Measurements from ENCODE around the gene STT3B.

Gene STT3B

DNA sequence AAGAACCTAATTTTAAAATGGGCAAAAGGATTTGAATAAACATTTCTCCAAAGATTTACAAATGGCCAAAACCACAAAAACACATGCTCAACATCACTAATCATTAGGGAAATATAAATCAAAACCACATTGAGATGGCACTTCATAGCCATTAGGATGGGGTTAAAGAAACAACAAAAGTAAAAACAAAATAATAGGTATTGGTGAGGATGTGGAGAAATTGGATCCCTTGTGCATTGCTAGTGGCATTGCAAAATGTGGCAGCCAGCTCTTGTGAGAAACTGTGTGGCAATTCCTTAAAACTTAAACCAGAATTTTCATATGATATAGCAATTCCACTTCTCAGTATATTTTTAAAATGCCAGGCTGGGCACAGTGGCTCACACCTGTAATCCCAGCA is 126.5 kb downstream of the STT3B start:
- no peak for DNase-seq

DNA sequence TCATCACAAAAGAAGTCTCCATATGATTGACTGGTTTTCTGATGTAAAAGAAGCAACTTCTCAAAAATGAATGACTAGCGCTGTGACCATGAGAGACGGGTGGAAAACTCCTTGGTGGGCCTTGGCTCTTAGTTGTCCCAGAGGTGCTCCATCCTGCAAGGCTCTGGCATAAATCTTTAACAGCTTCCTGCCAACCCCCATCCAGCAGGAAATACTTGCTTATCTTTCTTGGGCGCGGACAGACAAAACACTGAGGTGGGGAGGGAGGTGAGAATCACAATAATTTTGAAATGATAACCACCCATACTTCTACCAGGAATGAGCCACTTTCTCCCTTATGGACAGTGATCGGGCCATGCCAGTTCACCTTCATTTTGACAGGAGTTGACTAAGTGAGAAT is 128.6 kb downstream of the STT3B start:
- no peak for DNase-seq

DNA sequence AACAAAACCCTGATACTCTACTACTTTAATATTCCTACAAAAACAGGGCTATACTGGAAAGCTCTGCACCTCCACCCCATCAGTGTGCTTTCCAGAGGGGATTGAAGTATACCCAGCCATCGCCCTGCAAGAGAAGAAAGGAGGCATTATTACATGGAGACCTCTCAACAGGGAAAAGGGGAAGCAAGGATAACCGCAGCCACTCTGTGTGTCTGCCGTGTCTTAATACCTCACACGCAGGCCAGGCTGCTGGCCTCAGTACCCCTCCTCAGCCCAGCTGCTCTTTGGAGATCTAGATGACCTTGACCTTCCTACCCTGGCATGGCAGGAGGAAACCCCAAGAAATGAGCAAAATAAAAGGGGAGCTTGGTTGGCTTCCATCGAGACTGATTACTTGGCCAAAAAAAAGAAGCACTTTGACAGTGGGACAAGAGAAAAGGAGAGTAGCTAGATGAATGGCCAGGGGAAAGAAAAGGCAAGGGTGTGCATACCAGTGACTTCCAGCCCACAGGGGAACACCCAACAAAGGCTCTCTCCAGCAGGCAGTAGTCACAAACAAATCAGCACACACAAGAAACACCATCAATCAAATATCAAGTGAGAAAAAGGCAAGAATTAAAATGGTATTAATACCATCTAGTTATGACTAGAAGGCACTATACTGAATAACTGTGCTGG is 129.4 kb downstream of the STT3B start:
- no peak for DNase-seq

DNA sequence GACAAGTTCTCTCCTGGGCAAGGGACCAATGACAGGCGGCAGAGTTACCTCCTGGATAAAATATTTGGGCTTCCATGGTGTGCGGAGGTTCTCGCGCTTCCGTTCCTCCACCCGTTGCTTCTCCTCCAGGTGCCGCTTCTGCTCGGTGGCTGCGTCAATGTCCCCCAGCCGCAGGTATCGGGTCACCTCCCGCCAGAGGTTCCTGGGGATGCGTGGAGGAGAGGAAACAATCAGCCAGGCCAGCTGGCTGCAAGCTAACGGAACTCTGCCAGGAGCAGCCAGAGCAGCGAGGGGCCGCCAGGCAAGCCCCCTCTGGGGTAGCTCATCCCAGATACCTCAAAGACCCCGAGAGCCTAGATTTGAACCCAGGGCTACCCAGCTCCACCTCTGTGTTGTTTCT is 131.3 kb downstream of the STT3B start:
- no peak for DNase-seq

DNA sequence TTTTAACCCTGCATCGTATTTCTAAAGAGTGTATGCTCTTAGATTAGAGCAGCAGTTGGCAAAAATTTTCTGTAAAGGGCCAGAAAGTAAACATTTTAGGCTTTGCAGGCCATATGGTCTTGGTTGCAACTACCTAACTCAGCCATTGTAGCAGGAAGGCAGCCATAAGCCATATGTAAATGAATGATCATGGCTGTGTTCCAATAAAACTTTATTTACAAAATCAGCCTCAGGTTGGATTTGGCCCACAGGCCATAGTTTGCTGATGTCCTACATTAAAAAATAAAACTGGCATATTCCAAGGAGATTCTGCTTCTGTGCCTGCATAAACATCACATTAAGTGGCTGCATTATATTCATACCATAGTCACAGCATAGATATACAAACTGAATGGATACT is 134.9 kb downstream of the STT3B start:
- no peak for DNase-seq

DNA sequence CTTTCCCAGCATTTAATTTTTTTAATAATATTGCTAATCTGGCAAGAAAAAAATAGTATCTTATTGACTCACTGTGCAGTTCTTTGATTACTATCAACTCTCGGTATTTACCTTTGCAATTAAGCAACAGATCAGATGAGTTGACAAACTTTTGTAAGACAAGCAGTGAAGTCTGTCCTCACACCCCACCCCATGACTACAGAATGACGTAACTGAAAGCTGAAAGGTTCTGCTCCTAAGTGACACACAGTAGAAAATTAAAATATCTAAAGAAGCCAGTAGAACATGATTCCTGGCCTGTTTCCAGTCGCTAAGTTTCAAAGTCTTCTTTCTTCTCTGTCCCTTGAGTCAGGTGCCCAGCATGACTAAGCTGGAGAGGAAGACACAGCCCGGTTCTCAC is 135.5 kb downstream of the STT3B start:
- no peak for DNase-seq

DNA sequence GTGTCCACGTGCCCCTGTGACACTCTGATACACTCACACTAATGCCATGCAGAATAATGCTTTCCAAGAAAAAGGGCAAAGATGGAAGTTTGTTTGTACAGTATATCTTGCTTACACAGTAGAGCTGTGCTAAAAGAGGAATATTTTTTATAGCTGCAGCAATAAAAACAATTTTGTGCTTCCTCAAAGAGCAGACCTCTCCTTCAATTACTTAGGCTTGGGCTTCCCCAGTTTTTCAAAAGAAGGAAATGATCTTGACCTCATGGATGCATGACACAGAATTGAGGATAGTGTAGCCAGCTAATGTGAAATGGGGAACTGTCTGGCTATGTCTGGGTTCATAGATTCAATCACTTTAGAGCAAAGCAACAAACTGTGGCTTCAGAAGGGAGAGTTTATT is 137.4 kb downstream of the STT3B start:
- DNase-seq, result no peak

DNA sequence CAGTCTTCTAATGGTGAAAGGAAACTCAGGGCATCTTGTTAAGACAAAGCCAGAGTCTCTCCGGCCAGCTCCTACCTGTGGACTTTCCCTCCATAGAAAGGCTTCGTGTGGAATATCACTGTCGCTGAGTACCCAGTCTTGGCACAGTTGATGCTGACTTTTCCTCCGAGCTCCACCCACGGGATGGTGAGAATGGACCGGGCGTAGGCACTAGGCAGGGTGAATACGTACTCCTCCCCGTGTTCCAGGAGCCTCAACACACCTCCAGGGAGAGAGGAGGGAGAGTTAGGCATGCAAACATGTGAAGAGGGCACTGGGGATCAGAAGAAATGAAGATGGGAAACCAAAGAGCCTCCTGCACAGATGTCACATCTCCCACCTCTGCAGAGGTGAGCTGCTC is 138.0 kb downstream of the STT3B start:
- no peak for DNase-seq

DNA sequence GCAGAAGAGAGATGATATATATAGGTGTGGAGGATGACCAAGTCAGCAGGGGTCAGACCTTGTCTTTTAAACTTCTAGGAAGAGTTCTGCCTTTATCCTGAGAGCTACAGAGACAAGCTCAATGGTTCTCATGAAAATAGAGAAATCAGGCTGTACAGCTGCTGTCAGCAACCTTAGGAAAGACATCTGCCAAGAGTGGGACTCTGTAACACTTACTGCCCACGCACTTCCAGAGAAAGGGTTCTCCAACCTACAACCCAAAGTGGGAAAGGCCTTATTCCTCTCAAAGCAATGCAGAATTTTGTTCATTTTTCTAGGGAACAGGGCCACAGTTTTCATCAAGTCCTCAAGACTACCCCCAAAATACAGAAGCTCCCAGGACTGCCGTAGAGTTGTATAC is 138.7 kb downstream of the STT3B start:
- no peak for DNase-seq

DNA sequence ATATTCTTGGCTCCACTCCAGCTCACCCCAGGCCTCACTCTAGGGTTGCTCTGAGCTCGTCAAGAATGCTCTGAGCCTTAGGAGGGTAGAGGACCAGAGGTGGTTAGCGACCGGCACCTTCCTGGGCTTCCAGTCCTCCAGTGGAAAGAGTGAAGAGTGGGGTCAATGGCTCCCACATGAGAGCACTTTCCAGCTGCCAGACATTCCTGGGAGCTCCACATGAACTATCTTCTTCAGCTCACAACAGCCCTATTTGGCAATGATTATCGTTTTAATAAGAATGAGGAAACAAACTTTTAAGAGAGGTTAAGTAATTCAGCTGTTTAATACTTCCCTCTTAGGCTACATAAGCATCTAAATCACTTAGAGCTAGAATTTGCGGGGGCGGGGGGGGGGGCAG is 139.3 kb downstream of the STT3B start:
- DNase-seq, result no peak

DNA sequence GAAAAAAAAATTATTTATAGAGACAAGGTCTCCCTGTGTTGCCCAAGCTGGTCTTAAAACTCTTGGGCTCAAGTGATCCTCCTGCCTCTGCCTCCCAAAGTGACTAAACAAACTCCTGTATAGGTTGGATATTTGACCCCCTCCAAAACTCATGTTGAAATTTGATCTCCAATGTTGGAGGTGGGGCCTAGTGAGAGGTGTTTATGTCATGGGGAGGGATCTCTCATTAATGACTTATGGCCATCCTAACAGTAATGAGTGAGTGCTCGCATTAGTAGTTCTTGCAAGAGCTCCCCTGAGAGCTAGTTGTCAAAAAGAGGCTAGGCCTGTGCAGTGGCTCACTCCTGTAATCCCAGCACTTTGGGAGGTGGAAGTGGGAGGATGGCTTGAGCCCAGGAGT is 141.2 kb downstream of the STT3B start:
- no peak for DNase-seq

DNA sequence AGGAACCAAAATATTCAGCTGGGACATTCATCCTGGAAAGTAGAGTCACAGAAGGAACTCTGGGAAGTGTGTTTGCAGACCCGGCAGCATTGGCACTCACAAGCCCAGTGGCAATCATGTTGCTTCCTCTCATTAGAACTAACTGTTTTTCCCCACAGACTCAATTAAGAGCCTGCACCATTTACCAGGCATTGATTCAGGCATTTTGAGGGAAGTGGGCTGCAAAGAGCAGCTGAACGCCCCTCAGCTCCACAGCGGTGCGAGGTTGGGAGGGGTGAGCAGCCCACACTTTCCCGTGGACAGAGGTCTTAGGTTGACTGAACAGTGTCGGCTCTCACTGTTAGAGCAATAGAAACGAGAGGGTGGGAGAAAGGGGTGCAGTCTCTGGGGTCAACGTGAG is 143.8 kb downstream of the STT3B start:
- DNase-seq, result no peak

DNA sequence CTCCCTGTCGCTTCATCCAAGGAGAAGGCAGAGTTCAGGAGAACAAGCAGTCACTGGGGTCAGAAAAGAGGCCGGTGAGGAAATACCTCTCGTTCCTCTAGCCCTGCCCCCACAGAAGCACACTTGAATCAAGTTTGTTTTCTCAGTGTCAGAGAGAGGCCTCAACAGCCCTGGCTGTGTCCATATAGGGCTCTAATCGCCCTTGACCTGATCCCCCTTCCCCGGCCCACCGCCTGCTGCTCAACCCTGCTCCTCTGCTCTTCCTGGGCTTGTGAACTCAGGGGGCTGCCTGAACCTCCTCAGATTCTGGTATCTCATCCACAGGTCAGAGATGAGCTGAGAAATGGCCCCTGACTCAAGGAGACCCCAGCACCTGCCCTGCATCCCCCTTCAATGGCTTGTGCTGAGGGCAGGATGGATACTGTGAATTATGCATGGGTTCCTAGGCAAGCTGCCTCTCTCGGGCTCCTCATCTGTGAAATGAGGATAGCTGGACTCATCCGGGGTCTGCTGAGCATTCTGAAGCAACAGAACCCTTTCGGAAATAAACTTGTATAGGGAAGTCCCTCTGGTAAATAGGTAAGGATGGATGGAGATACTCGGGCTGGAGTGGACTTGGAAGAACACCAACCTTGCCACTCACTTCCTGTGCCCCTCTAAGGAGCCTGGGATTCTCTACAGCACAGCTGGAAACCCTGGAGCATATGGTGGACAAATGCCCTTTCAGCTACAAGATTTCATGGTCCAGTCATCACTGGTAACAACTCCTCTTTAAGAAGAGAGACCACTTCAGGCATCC is 147.5 kb downstream of the STT3B start:
- DNase-seq, result no peak
